Common myeloid progenitor, CD34-positive (primary cell): ENCODE data around the gene F8.
"Not testable (repeated sequence)": the region's sequence is repeated elsewhere in the genome, so short reads cannot be mapped to it uniquely, and the experiment has no call there.

Experiments used
- CTCF ChIA-PET: fragments of 350-600 bp; sonication (Branson Sonifier 250); formaldehyde crosslinking; loops from one replicate; lab custom pipeline; 2021; ENCODE audit warnings: antibody characterized with exemption; lab: Charles Lee
- POLR2A ChIA-PET: fragments of 350-600 bp; sonication (Branson Sonifier 250); formaldehyde crosslinking; loops from one replicate; lab custom pipeline; 2021; ENCODE audit warnings: antibody characterized with exemption; lab: Charles Lee
- DNase-seq, 3 donors: peaks; one replicate each; pipeline versions ENCODE4 v3.0.0 to v3.0.0-alpha.2; 2013
- H3K27ac ChIP-seq, 2 experiments: 1 replicate in 1 of 2; 2 replicates in 1 of 2; pipeline ENCODE4 v1.7.0; 2013; ENCODE audit warnings: inconsistent platforms in 2 of 2, low read length in 2 of 2, mild to moderate bottlenecking in 2 of 2, low read depth in 1 of 2, moderate library complexity in 1 of 2; ENCODE audit not compliant: severe bottlenecking in 2 of 2, insufficient read depth in 1 of 2, poor library complexity in 1 of 2
- H3K27me3 ChIP-seq, 5 experiments: replicated peaks in 2 of 5; 1 replicate in 3 of 5; 2 replicates in 2 of 5; pipeline versions ENCODE4 v1.6.1 to v1.7.0; 2013; ENCODE audit warnings: low read length in 4 of 5, mild to moderate bottlenecking in 2 of 5, moderate library complexity in 2 of 5, inconsistent platforms in 1 of 5; ENCODE audit not compliant: insufficient read depth in 5 of 5, control insufficient read depth in 4 of 5
- H3K36me3 ChIP-seq, 4 experiments: 1 replicate in 2 of 4; 2 replicates in 2 of 4; pipeline versions ENCODE4 v1.6.1 to v1.7.0; 2013; ENCODE audit warnings: low read length in 3 of 4, control low read depth in 1 of 4, mild to moderate bottlenecking in 1 of 4; ENCODE audit not compliant: control insufficient read depth in 4 of 4, insufficient read depth in 4 of 4
- H3K4me1 ChIP-seq, 4 experiments: 1 replicate in 3 of 4; 2 replicates in 1 of 4; pipeline versions ENCODE4 v1.6.1 to v1.7.1; 2013; ENCODE audit warnings: low read length in 3 of 4, mild to moderate bottlenecking in 3 of 4, control low read depth in 1 of 4, inconsistent platforms in 1 of 4, moderate library complexity in 1 of 4; ENCODE audit not compliant: control insufficient read depth in 4 of 4, insufficient read depth in 4 of 4; ENCODE audit errors: control extremely low read depth in 1 of 4
- H3K4me3 ChIP-seq, 7 experiments: 1 replicate in 4 of 7; 2 replicates in 3 of 7; pipeline versions ENCODE4 v1.5.1 to v1.7.0; 2013; ENCODE audit warnings: mild to moderate bottlenecking in 7 of 7, low read length in 6 of 7, moderate library complexity in 6 of 7, inconsistent platforms in 2 of 7, low read depth in 2 of 7, control low read depth in 1 of 7; ENCODE audit not compliant: insufficient read depth in 4 of 7, control insufficient read depth in 1 of 7; ENCODE audit errors: extremely low read depth in 1 of 7
- H3K9me3 ChIP-seq, 5 experiments: 1 replicate in 4 of 5; 2 replicates in 1 of 5; pipeline versions ENCODE4 v1.6.1 to v1.7.1; 2013; ENCODE audit warnings: low read length in 4 of 5, mild to moderate bottlenecking in 2 of 5, inconsistent platforms in 1 of 5, low read depth in 1 of 5, moderate library complexity in 1 of 5; ENCODE audit not compliant: control insufficient read depth in 4 of 5, insufficient read depth in 2 of 5; ENCODE audit errors: control extremely low read depth in 1 of 5
- WGBS: methylation state at CpG from one replicate; pipeline ENCODE4 v1.1.5; 2013; ENCODE audit not compliant: insufficient coverage; 5-methylcytosine and 5-hydroxymethylcytosine counted together

F8 gene

GRCh38 chrX:154833746-154834274 is 188.7 kb downstream of the F8 start:
- WGBS = 69% methylated on average over 2 of the region's 3 CpGs
- POLR2A ChIA-PET = no interaction called here
- H3K36me3 ChIP-seq = no peaks in the 10 kb centered on the region

GRCh38 chrX:154829926-154830442 is 192.5 kb downstream of the F8 start:
- Histone ChIP-seq H3K36me3 (no peaks in the 10 kb centered on the region), H3K4me1 (peaks cover 0 to 3% (median 0%) of the 10 kb centered on the region in 4 experiments), H3K27me3 (no peaks in the 10 kb centered on the region), H3K27ac (no peak overlapping the region), H3K4me3 (no peak overlapping the region), H3K9me3 (no peaks in the 10 kb centered on the region)
- no peak for DNase-seq
- POLR2A ChIA-PET = no interaction called here
- no CpG with 5 or more reads among the region's 1 CpG for WGBS
- CTCF ChIA-PET = interaction anchor here (1.6 kb wide), 1 partner anchor 12 kb away, joined by 5 read pairs; no protein-coding TSS in a partner anchor

More at GRCh38 chrX:154833746-154834274, 188.7 kb downstream of the F8 start:
- no peaks in the 10 kb centered on the region for H3K9me3 ChIP-seq
- CTCF ChIA-PET = interaction anchor here (0.8 to 1.5 kb wide), 4 partner anchors 18 to 87 kb away, joined by 3 to 4 read pairs (median 3); partner anchors contain the start of gene GAB3
- no peak overlapping the region for H3K27ac ChIP-seq
- H3K4me1 ChIP-seq = peaks cover 0 to 2% (median 0%) of the 10 kb centered on the region in 4 experiments
- no peak overlapping the region for H3K4me3 ChIP-seq
- H3K27me3 ChIP-seq = no peaks in the 10 kb centered on the region
- peak in 1 of 3 donors; percentile 8 for DNase-seq

- no peak overlapping the region for H3K27ac ChIP-seq
- peaks cover 0 to 3% (median 0%) of the 10 kb centered on the region in 4 experiments for H3K4me1 ChIP-seq
- no peaks in the 10 kb centered on the region for H3K9me3 ChIP-seq
- no peak overlapping the region for H3K4me3 ChIP-seq
- ChIA-PET CTCF (interaction anchor here (1.1 kb wide), 1 partner anchor 43 kb away, joined by 4 read pairs; no protein-coding TSS in a partner anchor), POLR2A (no interaction called here)
- no peak for DNase-seq
- H3K27me3 ChIP-seq = no peaks in the 10 kb centered on the region
- no peaks in the 10 kb centered on the region for H3K36me3 ChIP-seq
These were observed 193.4 kb downstream of the F8 start for GRCh38 chrX:154829134-154829533.

- no CpG with 5 or more reads among the region's 2 CpGs for WGBS
- Histone ChIP-seq H3K27ac (no peak overlapping the region), H3K4me3 (no peak overlapping the region), H3K27me3 (no peaks in the 10 kb centered on the region), H3K36me3 (no peaks in the 10 kb centered on the region), H3K4me1 (peaks cover 0 to 3% (median 0%) of the 10 kb centered on the region in 4 experiments), H3K9me3 (no peaks in the 10 kb centered on the region)
- DNase-seq = no peak
- ChIA-PET POLR2A (no interaction called here), CTCF (no interaction called here)
These were observed 194.5 kb downstream of the F8 start for GRCh38 chrX:154828016-154828408.

DNA sequence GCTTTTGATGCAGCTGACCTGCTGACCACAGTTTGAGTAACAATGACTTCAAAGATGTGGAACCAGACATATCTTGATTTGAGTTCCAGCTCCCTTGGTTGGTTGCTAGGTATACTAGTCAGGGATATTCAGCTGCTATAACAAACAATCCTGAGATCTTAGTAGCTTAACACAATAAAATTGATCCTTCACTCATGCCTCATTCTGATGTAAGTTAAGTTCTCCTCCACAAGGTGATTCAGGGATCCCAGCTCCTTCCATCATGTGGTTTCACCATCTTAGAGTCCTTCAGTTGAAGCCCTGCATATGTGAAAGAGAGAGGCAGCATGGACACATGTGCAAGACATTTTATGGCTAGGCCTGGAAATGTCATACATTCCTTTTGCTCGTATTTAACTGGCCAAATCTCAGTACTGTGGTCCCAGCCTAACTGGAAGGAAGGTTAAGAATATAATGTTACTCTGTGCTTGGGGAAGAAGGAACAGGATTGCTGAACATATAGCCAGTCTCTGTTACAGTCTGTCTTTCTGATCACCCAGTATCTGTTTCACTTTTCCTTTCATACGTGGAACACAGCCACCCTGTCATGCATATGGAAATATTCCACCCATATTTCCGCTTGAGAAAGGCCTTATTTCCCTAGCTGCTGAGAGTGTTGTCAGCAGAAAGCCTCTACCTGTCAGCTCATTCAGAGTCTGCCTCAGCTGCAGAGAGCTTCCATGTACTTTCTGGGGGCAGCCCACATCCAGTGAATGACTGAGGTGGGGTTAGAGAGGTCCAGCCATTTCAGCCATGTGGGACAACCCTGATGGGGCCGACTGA is 195.1 kb downstream of the F8 start:
- POLR2A ChIA-PET = no interaction called here
- H3K27me3 ChIP-seq = no peaks in the 10 kb centered on the region
- no peak overlapping the region for H3K27ac ChIP-seq
- CTCF ChIA-PET = interaction anchor here (0.6 kb wide), 1 partner anchor 22 kb away, joined by 3 read pairs; the partner anchor contains the start of gene MPP1
- no peaks in the 10 kb centered on the region for H3K36me3 ChIP-seq
- H3K9me3 ChIP-seq = no peaks in the 10 kb centered on the region
- H3K4me3 ChIP-seq = no peak overlapping the region
- DNase-seq = peak in 1 of 3 donors; percentile 19
- H3K4me1 ChIP-seq = peaks cover 0 to 3% (median 0%) of the 10 kb centered on the region in 4 experiments
- 53% methylated on average over 3 of the region's 4 CpGs for WGBS

- H3K36me3 ChIP-seq, H3K9me3 ChIP-seq, H3K4me3 ChIP-seq, H3K27ac ChIP-seq, POLR2A ChIA-PET, H3K4me1 ChIP-seq, H3K27me3 ChIP-seq, CTCF ChIA-PET, DNase-seq: not testable (repeated sequence)
- whole genome bisulfite sequencing = no CpG with 5 or more reads among the region's 3 CpGs
These were observed 196.9 kb downstream of the F8 start for GRCh38 chrX:154825586-154825985.

DNA sequence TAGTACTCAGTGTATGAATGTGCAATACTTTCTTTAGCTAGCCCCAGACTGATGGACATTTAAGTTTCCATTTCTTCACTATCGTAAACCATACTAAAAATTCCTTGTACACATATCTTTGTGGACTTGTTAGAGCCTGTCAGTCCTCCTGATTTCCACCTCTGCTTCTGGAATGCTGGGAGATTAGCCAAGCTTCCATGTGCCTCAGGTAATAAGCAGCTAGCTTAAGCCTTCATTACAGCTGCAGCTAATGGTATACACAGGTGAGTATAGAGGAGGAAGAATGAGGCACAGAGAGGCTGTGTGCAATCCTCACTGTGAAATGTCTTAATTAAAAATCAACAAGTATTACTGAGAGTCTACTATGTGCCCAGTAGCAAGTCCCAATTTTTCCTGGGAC is 197.9 kb downstream of the F8 start:
- POLR2A ChIA-PET = no interaction called here
- no CpG with 5 or more reads among the region's 1 CpG for WGBS
- H3K9me3 ChIP-seq = no peaks in the 10 kb centered on the region
- DNase-seq = no peak
- H3K36me3 ChIP-seq = no peaks in the 10 kb centered on the region
- CTCF ChIA-PET = interaction anchor here (1.2 kb wide), 1 partner anchor 14 kb away, joined by 3 read pairs; no protein-coding TSS in a partner anchor
- no peaks in the 10 kb centered on the region for H3K27me3 ChIP-seq
- H3K4me1 ChIP-seq = peaks cover 0 to 3% (median 0%) of the 10 kb centered on the region in 4 experiments
- no peak overlapping the region for H3K27ac ChIP-seq
- no peak overlapping the region for H3K4me3 ChIP-seq
